Heart left ventricle (tissue), 16 donors: Measurements from ENCODE around the gene TBC1D5. TPM values are rescaled to one million over a fixed set of nuclear protein-coding genes. Genes with fewer than 3 reads are reported as not detected.
A peak's percentile ranks its signal among the peaks of the same experiment; 100 is the strongest.

Experiments used
- ATAC-seq, 4 donors: fragments of 200-7000 bp; cut with Tn5 transposase; one replicate each; pipeline ENCODE4 v1.9.1; 2020 to 2022; ENCODE audit warnings: moderate library complexity in 4 of 4, mild to moderate bottlenecking in 3 of 4, moderate number of reproducible peaks in 1 of 4
- DNase-seq, 5 donors: peaks; one replicate each; pipeline ENCODE4 v3.0.0-alpha.2; 2020
- H3K27ac ChIP-seq, 12 donors: fragments of 200-600 bp; sonication (generic) in 4 of 12; one replicate each; pipeline versions ENCODE4 v1.5.0 to v1.8.0; 2016 to 2022; ENCODE audit warnings: mild to moderate bottlenecking in 2 of 12
- H3K27me3 ChIP-seq, 9 donors: fragments of 200-600 bp; sonication (generic) in 2 of 9; one replicate each; pipeline versions ENCODE4 v1.5.1 to v1.8.0; 2016 to 2022; ENCODE audit warnings: mild to moderate bottlenecking in 3 of 9
- H3K36me3 ChIP-seq, 9 donors: fragments of 200-600 bp; sonication (generic) in 2 of 9; one replicate each; pipeline versions ENCODE4 v1.5.0 to v1.8.0; 2018 to 2022; ENCODE audit warnings: mild to moderate bottlenecking in 2 of 9
- H3K4me1 ChIP-seq, 12 donors: fragments of 200-600 bp; sonication (generic) in 4 of 12; one replicate each; pipeline versions ENCODE4 v1.5.0 to v1.8.0; 2016 to 2022; ENCODE audit warnings: mild to moderate bottlenecking in 3 of 12
- H3K4me3 ChIP-seq, 12 donors: fragments of 200-600 bp; sonication (generic) in 4 of 12; one replicate each; pipeline versions ENCODE4 v1.5.0 to v1.8.0; 2017 to 2022; ENCODE audit warnings: mild to moderate bottlenecking in 9 of 12, moderate library complexity in 4 of 12
- H3K9me3 ChIP-seq, 12 donors: fragments of 200-600 bp; sonication (generic) in 4 of 12; one replicate each; pipeline versions ENCODE4 v1.5.0 to v1.8.0; 2016 to 2022; ENCODE audit warnings: mild to moderate bottlenecking in 1 of 12
- POLR2A ChIP-seq, 2 donors: fragments of 450-650 bp; IDR thresholded peaks; one replicate each; pipeline ENCODE4 v1.6.1; 2017; ENCODE audit warnings: antibody characterized with exemption in 2 of 2, mild to moderate bottlenecking in 2 of 2, moderate library complexity in 2 of 2
- WGBS, 4 donors: extraction: QIAGEN DNeasy Blood & Tissue Kit in 2 of 4; methylation state at CpG; one replicate each; pipeline versions ENCODE4 v1.1.5 to v1.1.7; 2013 to 2018; 5-methylcytosine and 5-hydroxymethylcytosine counted together
- intact Hi-C, 10 donors: fragments of 100-400 bp; cut with DNase I; formaldehyde crosslinking; loops; one replicate each; pipeline versions ENCODE4 v1.11.1 to v1.14.2; 2022
- polyA plus RNA-seq, 2 donors: library from polyadenylated mRNA; stranded (reverse); fragments of 200-250 nt; gene quantifications; one replicate each; pipeline ENCODE4 v1.2.3, GENCODE V29; 2013
- total RNA-seq, 9 donors: library from RNA; depleted of rRNA in 2 of 9; stranded (reverse); fragments of >200 nt in 2 of 9; fragmentation: NEBNext Ultra II Directional in 3 of 9; extraction: Animal tissue kit (Norgen Biotek cat#: 25700) in 3 of 9; gene quantifications; one replicate each; pipeline versions ENCODE4 v1.1.0 to v1.2.4, GENCODE V29; 2016 to 2023
- TF ChIP-seq, protein P1 (sequence below), 12 donors: fragments of 200-600 bp; sonication (generic) in 4 of 12; IDR thresholded peaks; one replicate each; pipeline versions ENCODE4 v1.5.0 to v1.8.0; 2018 to 2022; ENCODE audit warnings: antibody characterized with exemption in 12 of 12, mild to moderate bottlenecking in 5 of 12
- donor health status: ischemic (EF 13 %, LVEDD 7.1; RV severe dilation, severe dysfunction).
- donor health status: healthy with polysubstance abuse.
- donor health status: DM: no; HTN: yes; CAD: no.
- donor health status: DM: no; HTN: no; CAD: no.
- donor health status: ischemic (EF 25% LVEDD 6.9; RV normal size, moderate dysfunction).
- donor health status: ischemic (EF 25% LVEDD 5.7; RV mildly dilated, moderate dysfunction).
- donor health status: healthy.
- donor health status: DM: yes; HTN: yes; CAD: no.
- donor health status: ischemic (EF 35%, LVEDD 5.7; RV mildly dilated, moderate dysfunction).
- donor health status: nonischemic (EF 11% LVEDD 7.7; RV severe dilation, severe dysfunction).
- donor health status: DM: yes; HTN: yes; CAD: no.
- donor health status: PGD.
- donor health status: ischemic (EF 29% LVEDD 5.4; RV normal size, mild dysfunction).
- donor health status: nonischemic (EF 23%, LVEDD 6.1; RV moderate dilation, normal function).

Gene TBC1D5
- total and polyA plus RNA-seq, 11 donors = 5.8 to 48.3 (median 31.1) TPM

DNA sequence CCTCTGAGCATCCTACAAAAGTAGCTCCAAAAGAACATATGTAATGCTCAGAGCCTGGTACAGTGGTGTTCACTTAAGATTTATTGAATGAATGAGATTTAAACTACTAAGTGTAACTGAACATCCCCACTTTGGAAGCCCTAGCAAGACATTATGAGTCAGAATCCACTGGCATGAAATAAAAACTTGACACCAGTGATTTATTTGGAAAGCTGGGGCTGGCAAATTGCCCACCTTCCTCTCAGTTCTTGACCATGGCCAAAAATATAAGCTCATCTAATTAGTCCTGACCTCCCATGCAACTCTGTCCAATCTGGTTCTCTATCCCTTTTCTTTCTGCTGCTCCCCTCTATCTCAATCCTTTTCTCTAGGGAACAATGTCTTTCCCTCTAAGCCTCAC lies 439.7 kb downstream of the TBC1D5 start:
- DNase-seq = peak in 2 of 5 donors; percentile 36 to 50
- TF ChIP-seq, protein P1, sequence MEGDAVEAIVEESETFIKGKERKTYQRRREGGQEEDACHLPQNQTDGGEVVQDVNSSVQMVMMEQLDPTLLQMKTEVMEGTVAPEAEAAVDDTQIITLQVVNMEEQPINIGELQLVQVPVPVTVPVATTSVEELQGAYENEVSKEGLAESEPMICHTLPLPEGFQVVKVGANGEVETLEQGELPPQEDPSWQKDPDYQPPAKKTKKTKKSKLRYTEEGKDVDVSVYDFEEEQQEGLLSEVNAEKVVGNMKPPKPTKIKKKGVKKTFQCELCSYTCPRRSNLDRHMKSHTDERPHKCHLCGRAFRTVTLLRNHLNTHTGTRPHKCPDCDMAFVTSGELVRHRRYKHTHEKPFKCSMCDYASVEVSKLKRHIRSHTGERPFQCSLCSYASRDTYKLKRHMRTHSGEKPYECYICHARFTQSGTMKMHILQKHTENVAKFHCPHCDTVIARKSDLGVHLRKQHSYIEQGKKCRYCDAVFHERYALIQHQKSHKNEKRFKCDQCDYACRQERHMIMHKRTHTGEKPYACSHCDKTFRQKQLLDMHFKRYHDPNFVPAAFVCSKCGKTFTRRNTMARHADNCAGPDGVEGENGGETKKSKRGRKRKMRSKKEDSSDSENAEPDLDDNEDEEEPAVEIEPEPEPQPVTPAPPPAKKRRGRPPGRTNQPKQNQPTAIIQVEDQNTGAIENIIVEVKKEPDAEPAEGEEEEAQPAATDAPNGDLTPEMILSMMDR (IDR thresholded peaks at IDR 0.05) = no peak
- no peak for TF ChIP-seq POLR2A (IDR thresholded peaks at IDR 0.05)
- ATAC-seq = peak in 2 of 4 donors; percentile 38 to 52
- no peak overlapping the region for H3K4me3 ChIP-seq
- H3K36me3 ChIP-seq = peaks cover 0 to 16% (median 5%) of the 10 kb centered on the region in 9 donors
- no peak overlapping the region for H3K27ac ChIP-seq
- intact Hi-C loops = no loop called here
- H3K27me3 ChIP-seq = no peaks in the 10 kb centered on the region
- H3K4me1 ChIP-seq = peaks cover 0 to 21% (median 3%) of the 10 kb centered on the region in 12 donors
- H3K9me3 ChIP-seq = no peaks in the 10 kb centered on the region

DNA sequence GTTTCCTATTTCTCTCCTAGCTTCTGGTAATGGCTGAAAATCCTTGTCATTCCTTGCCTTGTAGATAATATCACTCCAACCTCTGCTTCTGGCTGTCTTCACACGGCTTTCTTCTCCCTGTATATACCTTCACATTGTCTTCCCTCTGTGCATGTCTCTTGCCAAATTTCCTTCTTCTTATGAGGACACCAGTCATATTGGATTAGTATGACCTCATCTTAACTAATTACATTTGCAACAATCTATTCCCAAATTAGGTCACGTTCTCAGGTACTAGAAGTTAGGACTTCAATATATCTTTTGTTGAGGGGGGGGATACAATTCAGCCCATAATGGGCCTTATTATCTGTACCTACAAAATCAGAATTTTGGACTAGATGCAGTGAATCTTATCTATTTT lies 440.3 kb downstream of the TBC1D5 start:
- TF ChIP-seq, protein P1 (IDR thresholded peaks at IDR 0.05) = no peak
- no peak for TF ChIP-seq POLR2A (IDR thresholded peaks at IDR 0.05)
- H3K9me3 ChIP-seq = no peaks in the 10 kb centered on the region
- WGBS, 4 donors = 73 to 82% (median 76%) methylated on average over 2 of the region's 2 CpGs
- H3K4me3 ChIP-seq = no peak overlapping the region
- DNase-seq (no peak), ATAC-seq (no peak)
- intact Hi-C loops = no loop called here
- peaks cover 0 to 10% (median 0%) of the 10 kb centered on the region in 9 donors for H3K36me3 ChIP-seq
- H3K4me1 ChIP-seq = peaks cover 0 to 21% (median 3%) of the 10 kb centered on the region in 12 donors
- no peak overlapping the region for H3K27ac ChIP-seq
- no peaks in the 10 kb centered on the region for H3K27me3 ChIP-seq

- Histone ChIP-seq H3K4me3 (no peak overlapping the region), H3K27me3 (no peaks in the 10 kb centered on the region), H3K27ac (no peak overlapping the region), H3K36me3 (peaks cover 0 to 6% (median 0%) of the 10 kb centered on the region in 9 donors), H3K9me3 (no peaks in the 10 kb centered on the region), H3K4me1 (peaks cover 0 to 24% (median 3%) of the 10 kb centered on the region in 12 donors)
- DNase-seq (no peak), ATAC-seq (peak in 1 of 4 donors; percentile 37)
- WGBS, 4 donors = 50 to 57% (median 56%) methylated on average over 2 of the region's 2 CpGs
- intact Hi-C loops = no loop called here
- no peak for TF ChIP-seq POLR2A (IDR thresholded peaks at IDR 0.05)
These were observed 441.2 kb downstream of the TBC1D5 start for GRCh38 chr3:17301271-17301670.

GRCh38 chr3:17300441-17300840 lies 442.0 kb downstream of the TBC1D5 start:
- TF ChIP-seq POLR2A (IDR thresholded peaks at IDR 0.05) = no peak
- TF ChIP-seq, protein P1 (IDR thresholded peaks at IDR 0.05) = no peak
- H3K36me3 ChIP-seq = no peaks in the 10 kb centered on the region
- H3K4me3 ChIP-seq = no peak overlapping the region
- H3K4me1 ChIP-seq = peaks cover 0 to 31% (median 3%) of the 10 kb centered on the region in 12 donors
- ATAC-seq = no peak
- no peak for DNase-seq
- no peaks in the 10 kb centered on the region for H3K27me3 ChIP-seq
- intact Hi-C loops = no loop called here
- H3K27ac ChIP-seq = no peak overlapping the region
- 83 to 88% (median 85%) methylated on average over 4 of the region's 4 CpGs for WGBS, 4 donors
- H3K9me3 ChIP-seq = no peaks in the 10 kb centered on the region

GRCh38 chr3:17298038-17298437 lies 444.4 kb downstream of the TBC1D5 start:
- no peaks in the 10 kb centered on the region for H3K9me3 ChIP-seq
- no peak overlapping the region for H3K27ac ChIP-seq
- H3K36me3 ChIP-seq = no peaks in the 10 kb centered on the region
- no peak overlapping the region for H3K4me3 ChIP-seq
- no peaks in the 10 kb centered on the region for H3K27me3 ChIP-seq
- DNase-seq = no peak
- intact Hi-C loops = no loop called here
- no peak for ATAC-seq
- TF ChIP-seq POLR2A (IDR thresholded peaks at IDR 0.05) = no peak
- TF ChIP-seq, protein P1 (IDR thresholded peaks at IDR 0.05) = no peak
- H3K4me1 ChIP-seq = peaks cover 0 to 35% (median 4%) of the 10 kb centered on the region in 12 donors
